Left cardiac atrium (tissue), 4 donors: ENCODE measurements around the gene PCMT1. TPM values are rescaled to one million over a fixed set of nuclear protein-coding genes. Genes with fewer than 3 reads are reported as not detected.
"Not testable (repeated sequence)": the region's sequence is repeated elsewhere in the genome, so short reads cannot be mapped to it uniquely, and the experiment has no call there.

ENCODE experiments used
- ATAC-seq, 2 donors: fragments of 200-7000 bp; cut with Tn5 transposase; one replicate each; pipeline ENCODE4 v1.9.1; 2020; ENCODE audit warnings: mild to moderate bottlenecking in 2 of 2, moderate library complexity in 2 of 2
- DNase-seq: peaks from one replicate; pipeline ENCODE4 v3.0.0-alpha.2; 2020
- intact Hi-C, 2 donors: fragments of 100-400 bp; cut with DNase I; formaldehyde crosslinking; loops; one replicate each; pipeline versions ENCODE4 v1.14.1 to v1.15.1; 2022 to 2023
- total RNA-seq, 2 donors: library from RNA; stranded (reverse); fragmentation: NEBNext Ultra II Directional; extraction: Animal tissue kit (Norgen Biotek cat#: 25700); gene quantifications; one replicate each; pipeline ENCODE4 v1.2.1, GENCODE V29; 2021
- donor health status: DM: no; HTN: yes; CAD: no.
- donor health status: DM: no; HTN: yes; CAD: no; lungs with severe emphysema.
- donor health status: DM: yes; HTN: yes; CAD: no.
- donor health status: Dilated cardiomyopathy.

Gene PCMT1
- total RNA-seq, 2 donors from 2014 or later: 92.8 to 107 TPM

DNA sequence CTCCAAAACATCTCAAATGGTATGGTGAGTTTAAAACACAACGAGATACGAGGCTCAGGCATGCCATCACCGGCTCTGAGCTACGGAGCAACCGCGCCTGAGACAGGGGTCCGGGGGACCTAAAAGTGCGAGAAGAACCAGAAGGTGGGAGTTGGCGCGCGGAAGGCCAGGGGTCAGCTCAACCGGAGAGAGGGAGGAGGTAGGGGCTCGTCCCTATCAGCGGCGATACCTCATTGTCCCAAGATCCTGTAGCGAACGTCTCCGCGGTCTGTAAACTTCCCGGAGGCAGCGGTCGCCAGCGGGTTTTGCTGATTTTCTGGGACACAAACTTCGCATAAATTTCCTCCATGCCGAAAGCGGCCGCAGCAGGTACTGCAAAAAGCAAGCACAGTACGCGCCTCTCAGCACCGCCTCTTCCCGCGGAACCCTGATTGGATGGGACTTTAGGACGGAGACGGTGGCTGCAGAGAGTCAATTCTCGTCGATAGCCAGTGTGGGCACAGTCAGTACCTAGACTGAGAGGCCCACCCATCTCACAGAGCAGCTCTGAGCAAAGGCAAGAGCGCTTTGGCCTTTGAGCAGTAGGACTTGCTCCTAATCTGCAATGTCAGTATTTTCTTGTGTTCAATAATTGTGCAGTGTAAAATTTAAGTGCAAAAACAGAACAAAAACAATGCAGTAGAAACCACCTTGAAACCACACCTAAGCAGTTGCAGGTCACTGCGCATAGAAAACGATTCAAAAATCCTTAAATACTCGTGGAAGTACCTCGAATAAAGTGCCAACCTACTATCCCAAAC, 3.2 kb upstream of the PCMT1 start, which contains the start of gene NUP43:
Gene NUP43 (minus strand): TSS at position 383 of the 800 bp plus-strand sequence. CDS start 34 bp downstream, at position 349.
- intact Hi-C loops: no loop called here
- peak; percentile 67 to 74 for ATAC-seq

DNA sequence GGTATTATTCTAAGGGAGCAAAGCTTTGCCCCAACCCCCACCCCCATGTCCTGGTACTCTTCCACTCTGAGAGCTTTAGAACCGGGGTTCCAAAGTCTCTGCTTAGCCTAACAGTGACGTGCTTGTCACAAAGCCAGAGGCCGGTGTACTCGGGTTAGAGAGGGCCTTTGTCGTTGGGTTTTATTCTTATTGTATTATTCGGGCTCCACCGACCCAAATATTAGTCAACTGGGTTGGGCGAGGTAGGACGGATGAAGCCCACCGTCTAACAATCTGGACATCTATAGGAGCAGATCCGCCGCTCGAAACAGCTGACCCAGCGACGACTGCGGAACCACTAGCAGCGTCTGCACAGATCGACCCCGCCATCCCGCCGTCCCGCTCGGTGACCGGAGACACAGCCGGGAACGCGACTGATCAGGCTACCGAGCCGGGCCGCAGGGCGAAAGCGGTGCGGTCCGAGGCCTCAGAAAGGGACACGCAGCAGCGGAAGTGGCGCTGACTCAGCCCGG, 403 bp upstream of the PCMT1 start:
- ATAC-seq: peak; percentile 8 to 19
- intact Hi-C loops, DNase-seq: not testable (repeated sequence)

More for the DNA sequence above, 3.2 kb upstream of the PCMT1 start, which contains the start of gene NUP43:
- peak; percentile 97 for DNase-seq

DNA sequence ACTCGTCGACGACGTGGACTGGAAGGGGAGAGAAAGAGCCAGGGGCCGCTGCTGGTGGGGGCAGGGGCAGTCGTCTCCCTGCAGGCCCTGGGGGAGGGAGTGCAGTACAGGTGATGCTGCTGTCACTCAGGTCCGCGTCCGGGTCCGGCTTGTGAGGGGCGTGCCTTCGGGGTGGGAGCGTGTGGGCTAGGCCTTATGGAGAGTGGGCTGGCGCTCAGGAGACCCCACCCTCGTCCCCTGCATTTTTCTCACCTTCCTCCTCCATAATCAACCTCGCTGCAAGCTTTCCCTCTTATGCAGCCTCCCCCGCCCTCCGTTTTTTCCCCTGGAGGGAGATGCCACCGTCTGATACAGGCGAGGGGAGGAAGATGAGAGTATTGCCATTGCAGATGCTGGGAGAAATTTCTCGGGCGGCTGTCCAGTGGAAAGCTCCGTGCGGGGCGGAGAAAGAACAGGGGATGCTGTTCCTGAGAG, 632 bp downstream of the PCMT1 start:
- DNase-seq (no peak), ATAC-seq (peak; percentile 23 to 58)
- intact Hi-C loops: no loop called here

- DNase-seq (no peak), ATAC-seq (no peak)
- intact Hi-C loops: no loop called here
Measured at GRCh38 chr6:149751239-149751638, 1.7 kb downstream of the PCMT1 start.

DNA sequence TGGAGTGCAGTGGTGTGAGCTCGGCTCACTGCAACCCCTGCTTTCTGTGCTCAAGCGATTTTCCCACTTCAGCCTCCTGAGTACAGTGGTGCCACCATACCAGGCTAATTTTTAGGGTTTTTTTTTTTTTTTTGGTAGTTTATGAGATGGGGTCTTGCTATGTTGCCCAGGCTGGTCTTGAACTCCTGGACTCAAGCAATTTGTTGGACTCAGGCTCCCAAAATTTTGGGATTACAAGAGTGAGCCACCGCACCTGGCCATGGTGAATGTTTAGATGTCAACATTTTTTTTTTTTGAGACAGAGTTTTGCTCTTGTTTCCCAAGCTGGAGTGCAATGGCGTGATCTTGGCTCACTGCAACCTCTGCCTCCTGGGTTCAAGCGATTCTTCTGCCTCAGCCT, 2.4 kb downstream of the PCMT1 start:
- intact Hi-C loops, ATAC-seq, DNase-seq: not testable (repeated sequence)

DNA sequence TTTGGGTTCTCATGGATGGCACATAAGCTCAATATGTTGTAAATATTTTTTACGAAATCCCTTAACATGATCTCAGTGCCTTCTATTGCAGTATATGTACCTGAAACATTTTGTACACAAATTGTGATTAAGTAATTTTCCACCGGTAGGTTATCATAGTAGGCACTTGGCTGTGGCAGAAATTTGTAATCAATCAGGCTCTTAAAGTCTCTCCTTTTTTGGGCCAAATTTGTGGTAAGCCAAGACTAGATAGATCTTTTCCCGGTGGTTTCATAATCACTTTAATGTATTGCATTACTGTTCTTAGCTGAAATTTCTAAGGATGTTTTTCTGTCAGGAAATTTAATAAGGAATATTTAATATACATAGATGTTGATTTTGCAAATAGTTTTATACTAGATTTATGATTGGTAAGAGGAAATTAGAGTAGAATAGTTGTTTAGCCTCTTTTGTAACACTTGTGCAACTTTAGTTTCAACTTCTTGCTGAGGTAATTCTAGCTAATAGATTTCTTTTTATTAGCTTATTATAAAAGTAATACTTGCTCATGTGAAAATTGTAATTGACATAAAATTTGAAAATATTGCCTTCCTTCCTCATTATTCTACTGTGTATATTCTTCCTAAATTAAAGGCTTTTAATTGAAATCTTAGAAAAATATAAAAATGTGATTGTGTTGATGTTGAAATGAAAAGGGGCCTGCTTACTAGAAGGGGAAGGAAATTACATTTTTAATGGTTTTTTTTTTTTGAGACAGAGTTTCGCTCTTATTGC, 3.2 kb downstream of the PCMT1 start:
- ATAC-seq (no peak), DNase-seq (no peak)
- intact Hi-C loops: no loop called here

DNA sequence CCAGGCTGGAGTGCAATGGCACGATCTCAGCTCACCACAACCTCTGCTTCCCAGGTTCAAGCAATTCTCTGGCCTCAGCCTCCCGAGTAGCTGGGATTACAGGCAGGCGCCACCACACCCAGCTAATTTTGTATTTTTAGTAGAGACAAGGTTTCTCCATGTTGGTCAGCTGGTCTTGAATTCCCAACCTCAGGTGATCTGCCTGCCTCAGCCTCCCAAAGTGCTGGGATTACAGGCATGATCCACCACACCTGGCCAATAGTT, 3.8 kb downstream of the PCMT1 start:
- DNase-seq, ATAC-seq, intact Hi-C loops: not testable (repeated sequence)

DNA sequence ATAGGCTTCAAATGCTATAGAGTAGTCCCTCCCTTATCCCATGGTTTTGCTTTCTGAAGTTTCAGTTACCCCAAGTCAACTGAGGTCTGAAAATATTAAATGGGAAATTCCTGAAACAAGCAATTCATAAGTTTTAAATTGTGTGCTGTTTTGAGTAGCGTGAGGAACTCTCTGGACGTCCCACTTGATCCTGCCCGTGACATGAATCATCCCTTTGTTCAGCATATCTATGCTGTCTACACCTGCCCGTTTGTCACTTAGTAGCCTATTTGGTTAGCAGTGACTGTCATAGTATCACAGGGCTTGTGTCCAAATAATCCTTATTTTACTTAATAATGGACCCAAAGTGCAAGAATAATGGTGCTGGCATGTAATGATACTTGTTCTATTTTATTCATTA, 5.0 kb downstream of the PCMT1 start:
- DNase-seq: no peak
- intact Hi-C loops: no loop called here
- ATAC-seq: no peak

GRCh38 chr6:149755300-149756260, 6.0 kb downstream of the PCMT1 start:
- DNase-seq (no peak), ATAC-seq (peak in 1 of 2 donors; percentile 75)
- intact Hi-C loops: no loop called here

DNA sequence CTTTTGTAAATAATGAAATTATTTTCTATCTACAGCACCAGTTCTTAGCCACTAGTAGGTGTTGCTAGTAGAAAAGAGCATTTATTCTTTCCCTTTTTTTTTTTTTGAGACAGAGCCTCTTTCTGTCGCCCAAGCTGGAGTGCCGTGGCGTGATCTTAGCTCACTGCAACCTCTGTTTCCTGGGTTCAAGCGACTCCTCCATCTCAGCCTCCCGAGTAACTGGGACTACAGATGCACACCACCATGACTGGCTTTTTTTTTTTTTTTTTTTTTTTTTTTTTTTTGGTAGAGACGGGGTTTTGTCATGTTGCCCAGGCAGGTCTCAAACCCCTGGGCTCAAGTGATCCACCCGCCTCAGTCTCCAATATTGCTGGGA, 6.7 kb downstream of the PCMT1 start:
- ATAC-seq (no peak), DNase-seq (no peak)
- intact Hi-C loops: no loop called here

GRCh38 chr6:149761438-149761837, 11.9 kb downstream of the PCMT1 start:
- no peak for DNase-seq
- intact Hi-C loops: no loop called here
- ATAC-seq: no peak

DNA sequence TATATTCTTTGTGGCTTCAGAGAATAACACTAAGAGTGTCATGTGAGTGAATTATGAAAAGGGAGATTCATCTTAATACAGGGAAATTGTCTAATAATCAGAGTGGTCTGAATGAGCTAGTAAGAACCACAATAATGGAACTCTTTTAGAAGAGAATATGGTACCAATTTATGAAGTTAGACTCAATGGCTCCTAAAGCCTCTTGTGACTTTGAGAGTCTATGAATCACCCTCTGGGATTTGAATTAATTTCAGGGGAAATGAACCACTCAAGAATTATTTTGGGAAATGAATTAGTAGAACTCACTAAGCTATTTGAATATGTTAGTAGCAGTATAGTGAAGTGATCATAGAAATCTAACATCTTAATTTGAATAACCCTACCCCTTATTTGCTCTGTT, 14.3 kb downstream of the PCMT1 start:
- no peak for DNase-seq
- intact Hi-C loops: no loop called here
- no peak for ATAC-seq

- DNase-seq (no peak), ATAC-seq (no peak)
- intact Hi-C loops: no loop called here
Measured at GRCh38 chr6:149766156-149766769, 16.7 kb downstream of the PCMT1 start.

DNA sequence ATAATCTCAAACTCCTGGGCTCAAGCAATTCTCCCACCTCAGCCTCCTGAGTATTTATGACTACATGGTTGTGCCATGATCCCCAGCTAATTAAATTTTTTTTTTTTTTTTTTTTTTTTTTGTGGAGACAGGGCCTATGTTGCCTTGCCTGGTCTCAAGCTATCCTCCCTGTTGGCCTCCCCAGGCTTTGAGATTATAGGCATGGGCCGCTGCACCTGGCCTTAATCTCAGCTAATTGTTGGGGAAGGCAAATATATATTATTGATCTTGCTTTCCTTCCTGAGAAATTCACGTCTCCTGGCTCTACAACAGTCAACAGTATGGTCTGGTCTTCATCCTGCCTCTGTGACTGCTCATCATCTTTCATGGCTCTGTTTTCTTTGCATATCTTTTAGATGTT, 20.1 kb downstream of the PCMT1 start:
- ATAC-seq (no peak), DNase-seq (no peak)
- intact Hi-C loops: no loop called here

GRCh38 chr6:149771185-149771584, 21.6 kb downstream of the PCMT1 start:
- intact Hi-C loops: no loop called here
- ATAC-seq (no peak), DNase-seq (no peak)

DNA sequence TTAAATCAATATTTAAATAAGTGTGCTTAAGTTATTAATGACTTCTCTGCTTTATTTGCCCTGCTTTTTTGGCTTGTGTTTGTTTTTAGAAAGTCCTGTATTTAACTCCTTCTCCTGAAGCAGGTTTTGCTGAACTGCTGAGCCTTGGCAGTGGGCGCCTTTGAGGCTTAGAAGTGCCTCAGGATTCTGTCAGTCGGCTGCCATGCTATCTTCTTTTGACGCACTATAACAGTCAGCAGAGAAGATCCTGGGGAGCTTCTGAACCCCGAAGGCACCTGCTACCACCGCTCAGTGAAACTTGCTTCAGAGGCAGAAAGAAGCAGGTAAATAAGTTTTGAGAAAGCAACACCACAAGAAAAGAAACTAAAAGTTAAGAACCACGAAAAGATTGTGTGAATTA, 22.4 kb downstream of the PCMT1 start:
- intact Hi-C loops: no loop called here
- no peak for ATAC-seq

GRCh38 chr6:149777624-149778023, 28.1 kb downstream of the PCMT1 start:
- ATAC-seq: no peak
- DNase-seq: no peak
- intact Hi-C loops: no loop called here

More for the DNA sequence above, 22.4 kb downstream of the PCMT1 start:
- no peak for DNase-seq

- ATAC-seq (peak; percentile 59 to 61), DNase-seq (no peak)
- intact Hi-C loops: no loop called here
Measured at GRCh38 chr6:149779644-149779963, 30.1 kb downstream of the PCMT1 start.

DNA sequence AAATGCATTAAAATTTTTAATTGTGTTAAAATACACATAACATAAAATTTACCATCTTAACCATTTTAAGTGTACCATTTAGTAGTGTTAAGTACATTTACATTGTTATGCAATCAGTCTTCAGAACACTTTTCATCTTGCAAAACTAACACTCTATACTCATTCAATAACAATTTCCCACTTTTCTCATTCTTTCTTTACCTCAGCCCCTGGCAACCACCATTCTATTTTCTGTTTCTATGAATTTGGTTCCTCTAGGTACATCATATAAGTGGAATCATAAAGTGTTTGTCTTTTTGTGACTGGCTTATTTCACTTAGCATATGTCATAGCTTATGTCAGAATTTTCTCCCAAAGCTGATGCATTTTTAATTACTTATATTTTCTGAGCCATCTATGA, 32.2 kb downstream of the PCMT1 start:
- no peak for ATAC-seq
- DNase-seq: no peak
- intact Hi-C loops: no loop called here
